GM21360 (cell line): ENCODE results near the gene LZTR1.
A peak's percentile ranks its signal among the peaks of the same experiment; 100 is the strongest.
"Not testable (repeated sequence)": the region's sequence is repeated elsewhere in the genome, so short reads cannot be mapped to it uniquely, and the experiment has no call there.

Source experiments
- ATAC-seq: cut with Tn5 transposase; IDR thresholded peaks from one replicate; pipeline ENCODE4 v1.9.1; 2021; ENCODE audit warnings: mild to moderate bottlenecking, moderate library complexity; ENCODE audit not compliant: unreplicated experiment

The LZTR1 gene

GRCh38 chr22:20981787-20982562 is at the start of gene LZTR1:
Gene LZTR1, plus strand, starts transcription at chr22:20982297. Its CDS starts 75 bp downstream, at chr22:20982372.
- ATAC-seq, result peak; percentile 64

GRCh38 chr22:20933910-20934309 is 48.2 kb upstream of the LZTR1 start:
- ATAC-seq, result no peak

- ATAC-seq, result not testable (repeated sequence)
Observed at GRCh38 chr22:20935049-20935448, 47.0 kb upstream of the LZTR1 start.

- not testable (repeated sequence) for ATAC-seq
Observed at GRCh38 chr22:20935780-20936539, 46.1 kb upstream of the LZTR1 start.

- ATAC-seq, result no peak
Observed at GRCh38 chr22:20937031-20937793, 44.9 kb upstream of the LZTR1 start.

GRCh38 chr22:20937794-20938671 is 44.1 kb upstream of the LZTR1 start:
- ATAC-seq, result no peak

- not testable (repeated sequence) for ATAC-seq
Observed at GRCh38 chr22:20939457-20940185, 42.5 kb upstream of the LZTR1 start.

- no peak for ATAC-seq
Observed at GRCh38 chr22:20940186-20940651, 41.9 kb upstream of the LZTR1 start.

- no peak for ATAC-seq
Observed at GRCh38 chr22:20940904-20941385, 41.2 kb upstream of the LZTR1 start.

GRCh38 chr22:20942203-20942902 is 39.7 kb upstream of the LZTR1 start:
- not testable (repeated sequence) for ATAC-seq

GRCh38 chr22:20943104-20943933 is 38.8 kb upstream of the LZTR1 start:
- ATAC-seq, result no peak

- ATAC-seq, result no peak
Observed at GRCh38 chr22:20944042-20944441, 38.1 kb upstream of the LZTR1 start.

- no peak for ATAC-seq
Observed at GRCh38 chr22:20945578-20945934, 36.5 kb upstream of the LZTR1 start.

- no peak for ATAC-seq
Observed at GRCh38 chr22:20946080-20946986, 35.8 kb upstream of the LZTR1 start.

- no peak for ATAC-seq
Observed at GRCh38 chr22:20946991-20947390, 35.1 kb upstream of the LZTR1 start.

GRCh38 chr22:20948450-20948849 is 33.6 kb upstream of the LZTR1 start:
- no peak for ATAC-seq

- ATAC-seq, result no peak
Observed at GRCh38 chr22:20948989-20949388, 33.1 kb upstream of the LZTR1 start.
